AG04450 (cell line): ENCODE measurements around the gene XKR8. TPM values are rescaled to one million over a fixed set of nuclear protein-coding genes. Genes with fewer than 3 reads are reported as not detected.

ENCODE experiments used
- CTCF ChIA-PET: fragments of 300-600, 350-600 bp; formaldehyde crosslinking; extraction: SDS; loops from one replicate; lab custom pipeline; 2022; ENCODE audit warnings: antibody characterized with exemption, inconsistent platforms; lab: Charles Lee
- POLR2A ChIA-PET: fragments of 350-600 bp; formaldehyde crosslinking; extraction: SDS; loops from one replicate; lab custom pipeline; 2021; ENCODE audit warnings: antibody characterized with exemption, inconsistent platforms; lab: Yijun Ruan, JAX
- DNase-seq: peaks from one replicate; pipeline ENCODE4 v3.0.0-alpha.2; 2011; ENCODE audit warnings: low read depth, low spot score
- H3K27ac ChIP-seq: one replicate; pipeline ENCODE4 v1.5.1; 2012; ENCODE audit warnings: low read depth, low read length, control low read depth
- H3K27me3 ChIP-seq: one replicate; pipeline ENCODE4 v1.6.0; 2012; ENCODE audit warnings: low read length; ENCODE audit not compliant: control insufficient read depth, insufficient read depth
- H3K4me3 ChIP-seq: 2 replicates; pipeline ENCODE4 v1.5.1; 2011; ENCODE audit warnings: mild to moderate bottlenecking, low read depth, low read length, control low read depth
- H3K9me3 ChIP-seq: 2 replicates; pipeline ENCODE4 v1.5.1; 2012; ENCODE audit warnings: low read length; ENCODE audit not compliant: control insufficient read depth, insufficient read depth
- polyA plus RNA-seq: library from polyadenylated mRNA; depleted of rRNA; stranded (reverse); fragments of >200 nt; gene quantifications from 2 replicates; pipeline ENCODE4 v1.2.3, GENCODE V29; 2011
- TF ChIP-seq, protein P1 (sequence below): IDR thresholded peaks from 2 replicates; pipeline ENCODE4 v1.5.1; 2011; ENCODE audit warnings: low read depth, low read length, control low read depth, inconsistent platforms

XKR8 gene
- polyA plus RNA-seq, 1 experiment = 7.9 TPM

DNA sequence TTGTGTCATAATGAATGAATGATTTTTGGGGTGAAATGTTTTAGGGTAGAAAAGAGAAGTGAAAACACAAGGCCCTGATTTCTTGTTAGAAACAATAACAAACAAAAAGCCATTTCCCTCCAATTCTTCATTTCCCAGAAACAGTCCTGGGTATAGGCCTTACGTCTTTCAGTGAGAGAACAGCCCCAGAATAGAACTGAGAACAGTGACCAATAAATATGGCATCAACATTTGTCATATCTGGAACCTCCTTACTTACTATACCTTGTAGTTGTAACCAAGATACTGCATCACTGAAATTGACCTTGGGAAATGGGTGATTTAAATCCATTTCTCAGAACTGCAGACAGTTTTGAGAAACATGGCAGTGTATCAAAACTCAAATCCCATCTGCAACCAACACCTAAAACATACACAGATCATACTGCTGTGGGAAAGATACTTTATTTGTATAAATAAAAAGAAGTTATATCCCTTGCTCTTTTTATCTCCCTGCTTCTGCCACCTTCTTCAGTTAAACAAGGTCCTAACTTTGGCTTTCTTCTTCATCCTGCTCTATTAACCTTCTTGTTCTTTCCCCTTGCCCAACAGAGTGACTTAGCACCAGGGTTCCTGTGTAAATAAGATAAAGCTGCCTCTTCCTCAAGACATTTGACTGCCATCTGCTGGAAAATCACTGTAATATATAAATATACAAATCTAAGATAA lies 19.5 kb downstream of the XKR8 start:
- H3K9me3 ChIP-seq = no peaks in the 10 kb centered on the region
- TF ChIP-seq, protein P1, sequence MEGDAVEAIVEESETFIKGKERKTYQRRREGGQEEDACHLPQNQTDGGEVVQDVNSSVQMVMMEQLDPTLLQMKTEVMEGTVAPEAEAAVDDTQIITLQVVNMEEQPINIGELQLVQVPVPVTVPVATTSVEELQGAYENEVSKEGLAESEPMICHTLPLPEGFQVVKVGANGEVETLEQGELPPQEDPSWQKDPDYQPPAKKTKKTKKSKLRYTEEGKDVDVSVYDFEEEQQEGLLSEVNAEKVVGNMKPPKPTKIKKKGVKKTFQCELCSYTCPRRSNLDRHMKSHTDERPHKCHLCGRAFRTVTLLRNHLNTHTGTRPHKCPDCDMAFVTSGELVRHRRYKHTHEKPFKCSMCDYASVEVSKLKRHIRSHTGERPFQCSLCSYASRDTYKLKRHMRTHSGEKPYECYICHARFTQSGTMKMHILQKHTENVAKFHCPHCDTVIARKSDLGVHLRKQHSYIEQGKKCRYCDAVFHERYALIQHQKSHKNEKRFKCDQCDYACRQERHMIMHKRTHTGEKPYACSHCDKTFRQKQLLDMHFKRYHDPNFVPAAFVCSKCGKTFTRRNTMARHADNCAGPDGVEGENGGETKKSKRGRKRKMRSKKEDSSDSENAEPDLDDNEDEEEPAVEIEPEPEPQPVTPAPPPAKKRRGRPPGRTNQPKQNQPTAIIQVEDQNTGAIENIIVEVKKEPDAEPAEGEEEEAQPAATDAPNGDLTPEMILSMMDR = peak; percentile 62
- ChIA-PET CTCF (interaction anchor here (0.7 to 4.4 kb wide), 5 partner anchors 9 to 122 kb away, joined by 3 to 51 read pairs (median 4); no protein-coding TSS in a partner anchor), POLR2A (interaction anchor here (1.0 to 1.2 kb wide), 2 partner anchors 20 to 149 kb away, joined by 3 to 5 read pairs; partner anchors contain the start of genes PPP1R8 and XKR8)
- no peak overlapping the region for H3K4me3 ChIP-seq
- DNase-seq = peak; percentile 48
- H3K27me3 ChIP-seq = no peaks in the 10 kb centered on the region
- H3K27ac ChIP-seq = no peak overlapping the region

DNA sequence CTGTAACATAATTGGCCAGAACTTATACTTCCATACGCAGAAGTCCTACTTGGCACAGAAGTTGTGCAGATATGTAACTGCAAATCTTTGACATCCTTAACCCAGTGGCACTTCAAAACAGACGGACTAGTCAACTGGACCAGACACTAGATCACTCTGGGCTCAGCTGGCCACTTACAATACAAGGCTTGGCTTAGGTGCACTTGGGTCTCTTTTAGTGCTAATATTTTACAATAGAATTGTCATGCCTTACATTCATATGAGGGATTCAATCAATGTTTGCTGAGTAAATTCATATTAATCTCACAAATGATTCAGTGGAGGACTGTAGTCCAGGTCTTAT lies 20.1 kb downstream of the XKR8 start:
- CTCF ChIA-PET = interaction anchor here (0.7 to 4.4 kb wide), 7 partner anchors 9 to 310 kb away, joined by 3 to 51 read pairs (median 4); no protein-coding TSS in a partner anchor
- H3K27ac ChIP-seq = no peak overlapping the region

DNA sequence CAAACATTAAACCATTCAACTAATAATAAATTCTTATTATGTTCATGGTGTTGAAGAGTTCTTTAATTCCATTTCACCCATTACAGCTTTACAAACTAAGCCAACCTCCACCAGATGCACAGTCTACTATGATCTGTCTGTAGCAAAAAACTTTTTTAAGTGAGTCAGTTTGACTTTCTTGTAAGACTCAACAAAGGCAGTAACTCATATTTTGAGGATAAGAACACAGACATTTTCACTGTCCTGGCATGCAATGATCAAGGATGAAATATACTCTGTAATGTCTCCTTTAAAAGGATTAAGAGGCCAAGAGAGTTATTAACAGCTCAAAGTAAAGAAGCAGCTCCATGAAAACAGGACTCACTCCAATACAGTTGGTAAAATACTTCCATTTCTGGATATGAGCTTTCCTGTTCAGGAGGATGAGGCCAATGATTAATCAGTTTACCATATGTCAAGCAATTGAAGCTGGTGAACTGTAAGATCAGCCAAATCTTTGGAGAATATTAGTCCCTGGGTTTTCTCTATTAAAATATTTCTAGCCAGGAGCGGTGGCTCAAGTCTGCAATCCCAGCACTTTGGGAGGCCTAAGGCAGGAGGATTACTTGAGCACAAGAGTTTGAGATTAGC lies 20.6 kb downstream of the XKR8 start:
- Histone ChIP-seq H3K4me3 (no peak overlapping the region), H3K9me3 (no peaks in the 10 kb centered on the region), H3K27me3 (no peaks in the 10 kb centered on the region), H3K27ac (no peak overlapping the region)
- ChIA-PET POLR2A (interaction anchor here (1.0 to 1.2 kb wide), 2 partner anchors 21 to 150 kb away, joined by 3 to 5 read pairs; partner anchors contain the start of genes PPP1R8 and XKR8), CTCF (interaction anchor here (0.7 to 4.4 kb wide), 9 partner anchors 8 to 311 kb away, joined by 3 to 51 read pairs (median 4); no protein-coding TSS in a partner anchor)
- no peak for DNase-seq
- TF ChIP-seq, protein P1 = no peak

More for the DNA sequence above, 20.1 kb downstream of the XKR8 start:
- no peaks in the 10 kb centered on the region for H3K9me3 ChIP-seq
- POLR2A ChIA-PET = interaction anchor here (1.0 to 1.2 kb wide), 2 partner anchors 20 to 149 kb away, joined by 3 to 5 read pairs; partner anchors contain the start of genes PPP1R8 and XKR8
- TF ChIP-seq, protein P1 = no peak
- DNase-seq = no peak
- no peaks in the 10 kb centered on the region for H3K27me3 ChIP-seq
- no peak overlapping the region for H3K4me3 ChIP-seq

DNA sequence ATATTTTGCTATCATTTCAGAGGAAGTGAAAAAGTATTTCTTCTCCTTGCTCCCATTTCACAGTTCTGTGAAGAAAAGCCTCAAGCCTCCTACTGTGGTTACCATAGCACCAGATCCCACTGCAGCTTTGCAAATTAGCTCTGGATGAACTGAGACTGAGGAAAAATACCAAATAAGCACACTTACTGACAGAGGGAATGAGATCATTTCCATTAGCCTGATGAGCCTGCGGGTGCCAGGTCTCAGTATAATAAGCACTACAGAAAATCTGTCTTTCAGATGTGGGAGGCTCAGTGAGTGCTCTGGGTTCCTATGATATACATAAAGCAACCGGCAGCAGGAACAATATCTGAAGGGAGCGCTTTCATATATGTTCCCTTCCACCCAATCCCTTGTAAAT lies 21.4 kb downstream of the XKR8 start:
- H3K9me3 ChIP-seq = no peaks in the 10 kb centered on the region
- ChIA-PET POLR2A (interaction anchor here (0.7 kb wide), 1 partner anchor 176 kb away, joined by 5 read pairs; no protein-coding TSS in a partner anchor), CTCF (interaction anchor here (0.8 to 4.4 kb wide), 5 partner anchors 7 to 312 kb away, joined by 3 to 51 read pairs (median 4); no protein-coding TSS in a partner anchor)
- TF ChIP-seq, protein P1 = no peak
- H3K27ac ChIP-seq = no peak overlapping the region
- no peaks in the 10 kb centered on the region for H3K27me3 ChIP-seq
- DNase-seq = no peak
- H3K4me3 ChIP-seq = no peak overlapping the region
